ENCODE measurements around the gene ENO4.

GRCh38 chr10:116892907-116893685 is 43.8 kb downstream of the ENO4 start:
- TF ChIP-seq EP300 (IDR thresholded peaks at IDR 0.05; ENCODE audit: low read depth) (no peak), POLR2AphosphoS5 (IDR thresholded peaks at IDR 0.05) (no peak), CTCF (IDR thresholded peaks at IDR 0.05) (no peak)
